DMS 273 (cell line): ENCODE results near the gene PINLYP.
"Not testable (repeated sequence)": the region's sequence is repeated elsewhere in the genome, so short reads cannot be mapped to it uniquely, and the experiment has no call there.

ENCODE experiments used
- DNase-seq: peaks from one replicate; lab custom pipeline; 2025; ENCODE audit not compliant: unreplicated experiment; lab: John Stamatoyannopoulos, UW

Gene PINLYP

GRCh38 chr19:43547926-43548325 is 27.7 kb upstream of the PINLYP start:
- not testable (repeated sequence) for DNase-seq

- DNase-seq = no peak
Observed at GRCh38 chr19:43548706-43549105, 26.9 kb upstream of the PINLYP start.

- no peak for DNase-seq
Observed at GRCh38 chr19:43551399-43552197, 24.0 kb upstream of the PINLYP start.

GRCh38 chr19:43552198-43552450 is 23.5 kb upstream of the PINLYP start:
- no peak for DNase-seq

GRCh38 chr19:43552616-43553015 is 23.0 kb upstream of the PINLYP start:
- DNase-seq = peak; percentile 16

GRCh38 chr19:43553656-43554055 is 21.9 kb upstream of the PINLYP start:
- DNase-seq = no peak

- DNase-seq = no peak
Observed at GRCh38 chr19:43554317-43554895, 21.2 kb upstream of the PINLYP start.

GRCh38 chr19:43555185-43555770 is 20.3 kb upstream of the PINLYP start:
- DNase-seq = peak; percentile 81

- peak; percentile 17 for DNase-seq
Observed at GRCh38 chr19:43560687-43561086, 14.9 kb upstream of the PINLYP start.

GRCh38 chr19:43561139-43561970 is 14.2 kb upstream of the PINLYP start:
- no peak for DNase-seq

GRCh38 chr19:43562226-43562697 is 13.3 kb upstream of the PINLYP start:
- no peak for DNase-seq

- DNase-seq = peak; percentile 69
Observed at GRCh38 chr19:43562698-43563241, 12.8 kb upstream of the PINLYP start.

- DNase-seq = no peak
Observed at GRCh38 chr19:43563816-43564457, 11.7 kb upstream of the PINLYP start.

GRCh38 chr19:43564800-43565199 is 10.8 kb upstream of the PINLYP start:
- peak; percentile 19 for DNase-seq

- no peak for DNase-seq
Observed at GRCh38 chr19:43569657-43570056, 5.9 kb upstream of the PINLYP start.

- peak; percentile 28 for DNase-seq
Observed at GRCh38 chr19:43570174-43570791, 5.3 kb upstream of the PINLYP start.

GRCh38 chr19:43572171-43572588 is 3.4 kb upstream of the PINLYP start:
- no peak for DNase-seq

GRCh38 chr19:43574424-43575155 is 1.0 kb upstream of the PINLYP start:
- peak; percentile 28 for DNase-seq
